T1000 (cell line): ENCODE results near the gene TAC3.
"Not testable (repeated sequence)": the region's sequence is repeated elsewhere in the genome, so short reads cannot be mapped to it uniquely, and the experiment has no call there.

Experiments
- DNase-seq: peaks from one replicate; lab custom pipeline; 2025; ENCODE audit warnings: mixed read lengths; lab: John Stamatoyannopoulos, UW

TAC3 gene

DNA sequence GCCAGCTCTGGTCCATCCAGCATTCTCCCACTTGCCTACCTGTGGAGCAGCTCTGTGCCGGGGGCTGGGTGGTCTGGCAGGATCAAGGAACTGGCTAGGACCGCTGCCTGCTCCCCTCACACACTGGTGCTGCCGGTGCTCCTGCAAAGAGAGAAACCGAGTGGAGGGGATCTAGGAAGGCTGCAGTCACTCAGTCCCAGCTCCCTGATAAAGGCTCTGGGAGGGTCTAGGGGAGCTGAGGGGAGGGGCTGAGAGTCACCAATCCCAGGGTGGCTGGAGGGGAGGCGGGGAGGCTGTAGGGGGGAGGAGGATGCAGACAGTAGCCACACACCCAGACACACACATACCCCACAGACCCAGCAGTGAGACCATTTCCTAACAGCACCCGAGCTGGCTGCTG, at the start of gene TAC3:
TSS of gene TAC3 (minus strand) at position 182 of the 400 bp plus-strand sequence. CDS start 732 bp downstream, outside the sequence.
- DNase-seq, result no peak

DNA sequence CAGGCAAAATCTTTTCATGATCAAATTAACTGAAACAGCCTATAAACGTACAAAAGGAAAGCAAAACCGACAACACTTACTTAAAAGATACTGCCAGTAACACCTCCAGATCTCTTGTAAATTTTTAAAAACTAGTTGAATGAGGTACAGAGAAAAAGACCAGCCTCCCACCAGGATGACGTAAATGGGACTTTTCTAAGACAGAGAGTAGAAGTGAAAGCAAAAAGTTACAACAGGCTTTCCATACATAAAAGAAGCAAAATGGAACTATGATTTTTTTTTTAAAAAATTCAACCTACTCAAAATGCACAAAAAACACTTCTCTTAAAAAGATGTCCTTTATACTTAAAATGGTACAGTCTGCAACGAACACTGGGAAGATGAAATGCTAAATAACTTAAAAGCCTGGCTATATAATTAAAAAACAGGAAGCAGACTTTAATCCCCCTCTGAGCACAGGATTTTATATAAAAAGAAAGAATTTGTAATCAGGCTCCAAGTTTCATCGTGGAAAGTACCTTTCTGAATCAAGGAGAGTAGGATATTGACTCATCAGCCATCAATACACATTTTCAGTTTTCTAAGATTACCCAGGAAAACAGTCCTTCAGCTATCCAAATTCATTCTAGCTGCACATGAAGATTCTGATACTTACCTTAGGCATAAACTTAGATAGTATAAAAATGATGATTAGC, 47.8 kb upstream of the TAC3 start:
- DNase-seq, result no peak

DNA sequence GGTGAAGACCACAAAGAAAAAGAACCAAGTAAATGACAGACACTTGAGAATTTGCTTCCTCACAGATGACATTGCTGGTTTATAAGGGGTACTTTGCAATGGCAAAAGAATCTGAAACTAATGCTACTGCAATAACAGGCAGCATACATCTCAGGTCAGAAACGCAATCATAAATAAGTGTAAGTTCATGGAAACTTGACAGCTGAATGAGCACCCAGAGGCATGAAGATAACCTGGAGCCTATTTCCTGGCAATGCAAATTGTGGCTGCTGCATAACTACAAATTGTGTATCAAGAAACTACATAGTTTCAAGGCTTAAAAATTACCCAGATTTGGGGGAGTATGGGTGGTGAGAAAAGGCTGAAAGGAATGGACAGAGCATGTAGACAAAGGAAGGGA, 42.1 kb upstream of the TAC3 start:
- DNase-seq, result no peak

DNA sequence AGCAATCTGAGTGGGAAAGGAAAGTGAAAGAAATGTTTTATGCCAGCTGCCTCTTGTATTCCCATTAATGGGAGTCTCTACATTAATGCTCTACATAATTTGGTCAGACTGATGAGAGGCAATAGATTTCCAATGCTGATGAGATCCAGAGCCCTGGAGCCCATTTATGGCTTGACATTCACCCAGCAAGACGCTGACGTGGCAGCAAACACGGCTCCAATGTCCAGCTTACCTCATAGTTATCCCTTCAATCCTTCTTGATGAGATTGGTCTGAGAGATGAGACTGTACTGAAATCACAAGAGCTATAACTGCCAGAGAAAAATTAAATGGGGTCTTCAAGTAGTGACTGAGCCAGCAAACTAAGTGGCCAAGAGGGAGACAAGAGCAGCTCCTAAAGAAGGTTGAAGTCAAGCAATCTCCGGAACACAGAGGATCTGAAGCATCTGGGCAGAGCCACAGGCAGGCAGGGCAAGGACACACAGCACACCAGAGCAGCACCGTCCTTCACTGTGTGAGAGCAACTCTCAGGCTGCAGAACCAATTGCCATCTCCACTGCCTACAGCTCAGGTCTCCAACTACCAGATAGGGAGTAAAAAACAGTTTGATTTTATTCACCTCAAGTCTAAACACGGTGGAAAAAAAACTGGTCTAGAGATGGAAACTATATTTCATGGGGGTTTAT, 40.9 kb upstream of the TAC3 start:
- no peak for DNase-seq

DNA sequence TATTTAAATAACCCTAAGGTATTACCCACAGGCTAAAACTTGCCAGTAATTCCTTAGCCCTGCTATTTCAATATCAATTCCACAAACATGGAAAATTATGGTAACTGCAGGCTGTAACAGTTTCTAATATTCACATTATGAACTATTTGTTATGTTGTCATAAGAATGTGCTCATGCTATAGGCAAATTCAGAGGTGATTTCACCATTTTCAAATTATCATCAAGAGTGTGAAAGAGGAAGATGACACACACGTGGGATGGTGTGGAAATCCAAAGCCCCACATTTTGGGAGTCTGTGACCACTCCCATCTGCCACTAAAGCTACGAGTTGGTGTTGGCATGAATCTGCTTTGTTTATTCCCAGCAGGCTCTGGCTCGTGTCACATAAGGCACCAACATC, 39.5 kb upstream of the TAC3 start:
- no peak for DNase-seq

DNA sequence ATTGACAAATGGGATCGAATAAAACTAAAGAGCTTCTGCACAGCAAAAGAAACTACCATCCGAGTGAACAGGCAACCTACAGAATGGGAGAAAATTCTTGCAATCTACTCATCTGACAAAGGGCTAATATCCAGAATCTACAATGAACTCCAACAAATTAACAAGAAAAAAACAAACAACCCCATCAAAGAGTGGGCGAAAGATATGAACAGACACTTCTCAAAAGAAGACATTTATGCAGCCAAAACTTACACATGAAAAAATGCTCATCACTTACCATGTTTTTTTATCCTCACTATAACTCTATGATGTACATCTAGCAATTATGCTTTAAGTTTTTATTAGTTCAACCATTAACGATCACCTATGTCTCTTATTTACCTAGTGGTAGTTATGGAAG, 37.6 kb upstream of the TAC3 start:
- DNase-seq, result not testable (repeated sequence)

DNA sequence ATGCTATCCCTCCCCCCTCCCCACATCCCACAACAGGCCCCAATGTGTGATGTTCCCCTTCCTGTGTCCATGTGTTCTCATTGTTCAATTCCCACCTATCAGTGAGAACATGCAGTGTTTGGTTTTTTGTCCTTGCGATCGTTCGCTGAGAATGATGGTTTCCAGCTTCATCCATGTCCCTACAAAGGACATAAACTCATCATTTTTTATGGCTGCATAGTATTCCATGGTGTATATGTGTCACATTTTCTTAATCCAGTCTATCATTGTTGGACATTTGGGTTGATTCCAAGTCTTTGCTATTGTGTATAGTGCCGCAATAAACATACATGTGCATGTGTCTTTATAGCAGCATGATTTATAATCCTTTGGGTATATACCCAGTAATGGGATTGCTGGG, 36.8 kb upstream of the TAC3 start:
- not testable (repeated sequence) for DNase-seq

DNA sequence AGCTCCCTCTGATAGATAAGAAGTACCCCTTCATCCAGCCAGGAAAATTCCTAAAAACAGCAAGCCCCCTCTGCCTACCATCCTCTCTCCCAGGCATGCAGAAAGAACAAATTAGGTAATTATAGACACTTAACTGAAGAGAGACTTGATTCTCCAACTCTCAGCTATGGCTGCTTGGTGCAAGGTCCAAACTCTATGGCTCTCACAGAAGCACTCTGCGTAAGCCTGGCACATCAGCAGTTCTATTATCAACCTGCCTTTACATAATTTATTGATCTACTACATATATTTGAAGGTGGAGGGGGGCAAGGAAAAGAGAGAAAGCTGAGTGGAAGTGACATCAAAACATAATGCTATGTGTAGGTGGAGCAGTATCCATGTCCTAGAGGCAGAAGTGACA, 34.7 kb upstream of the TAC3 start:
- no peak for DNase-seq

DNA sequence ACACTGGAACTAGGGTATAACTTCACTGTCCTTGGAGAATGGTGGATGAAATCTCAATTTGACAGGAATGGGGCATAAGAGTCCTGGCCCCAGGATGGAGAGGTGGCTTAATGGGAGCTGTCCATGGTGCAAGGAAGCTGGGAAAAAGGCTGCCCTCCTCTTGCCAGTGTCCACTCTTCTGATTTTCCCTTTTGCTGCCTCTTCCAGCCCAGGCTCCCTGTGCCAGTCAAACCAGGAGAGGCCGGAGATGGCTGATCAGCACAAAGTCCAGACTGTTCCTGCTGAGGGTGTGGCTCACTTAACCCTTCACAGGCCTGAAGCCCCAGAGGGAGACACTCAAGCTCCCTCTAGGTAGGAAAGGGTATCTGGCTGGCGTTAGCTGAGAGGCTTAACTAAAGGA, 33.6 kb upstream of the TAC3 start, which contains the start of gene MYO1A:
TSS of gene MYO1A (minus strand) at position 240 of the 400 bp plus-strand sequence. CDS start 1,806 bp downstream, outside the sequence.
- peak; percentile 15 for DNase-seq

DNA sequence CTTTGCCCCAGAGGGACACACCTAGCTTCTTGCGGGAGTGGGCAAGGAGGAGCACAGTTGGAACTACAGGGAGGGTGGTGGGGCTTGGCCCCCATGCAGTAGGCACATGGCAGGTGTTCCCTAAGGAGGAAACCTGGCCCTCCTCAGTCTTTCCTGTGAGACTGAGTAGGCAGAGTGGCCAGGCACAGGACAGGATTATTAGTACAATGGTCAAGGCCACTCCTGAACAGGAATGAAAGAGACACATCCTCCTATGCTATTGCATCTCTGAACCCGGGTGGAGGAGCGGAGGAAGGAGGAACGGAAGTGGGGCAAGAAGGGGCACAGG, 32.8 kb upstream of the TAC3 start:
- no peak for DNase-seq

DNA sequence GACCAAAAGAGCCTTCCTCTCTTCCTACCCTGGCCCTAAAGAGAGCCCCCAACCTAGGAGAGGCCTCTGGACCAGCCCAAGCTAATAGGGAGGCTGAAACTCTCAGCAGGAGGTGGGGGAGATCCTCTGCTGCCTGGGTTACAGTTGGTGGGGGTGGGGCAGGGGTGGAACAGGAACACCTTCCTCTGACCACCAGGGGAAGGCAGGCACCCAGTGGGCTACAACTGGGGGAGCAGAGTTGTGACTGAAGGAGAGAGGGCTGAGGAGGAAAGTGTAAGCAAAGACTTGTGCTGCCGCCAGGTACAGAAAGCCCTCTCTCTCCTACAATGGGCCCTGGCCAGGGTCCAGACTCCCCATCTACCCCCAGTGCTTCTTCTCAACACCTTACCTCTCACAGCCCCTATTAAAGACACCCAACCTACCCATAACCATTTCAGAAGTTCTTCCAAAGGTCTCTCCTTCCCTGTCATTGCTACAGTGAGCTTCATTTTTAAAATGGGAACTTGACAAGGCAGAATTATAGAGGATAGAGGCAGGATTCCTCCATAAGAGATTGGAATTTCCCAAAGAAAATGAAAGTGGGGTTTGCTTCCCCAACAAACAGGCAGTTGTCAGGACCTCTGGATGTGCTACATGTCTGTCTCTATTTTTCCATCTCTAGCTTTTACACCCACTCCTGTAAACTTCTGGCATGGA, 32.2 kb upstream of the TAC3 start:
- no peak for DNase-seq

DNA sequence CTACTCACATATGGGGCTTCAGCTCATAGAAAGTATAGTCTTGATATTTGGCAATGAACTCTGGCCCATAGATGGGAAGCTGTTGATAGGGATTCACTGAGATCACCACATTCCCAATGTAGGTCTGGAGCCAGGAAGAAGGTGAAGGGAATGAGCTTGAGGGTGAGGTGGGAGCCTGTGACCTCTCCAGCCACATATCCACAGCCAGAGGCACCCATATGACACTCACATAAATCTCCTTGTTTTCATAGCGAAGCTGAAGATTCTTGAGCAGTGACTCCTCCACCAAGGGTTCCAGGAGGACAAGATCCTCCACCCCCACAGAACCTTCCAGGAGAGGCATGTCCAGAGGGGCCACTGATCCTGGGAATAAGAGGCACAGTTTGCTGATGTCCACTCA, 31.7 kb upstream of the TAC3 start:
- DNase-seq, result no peak

DNA sequence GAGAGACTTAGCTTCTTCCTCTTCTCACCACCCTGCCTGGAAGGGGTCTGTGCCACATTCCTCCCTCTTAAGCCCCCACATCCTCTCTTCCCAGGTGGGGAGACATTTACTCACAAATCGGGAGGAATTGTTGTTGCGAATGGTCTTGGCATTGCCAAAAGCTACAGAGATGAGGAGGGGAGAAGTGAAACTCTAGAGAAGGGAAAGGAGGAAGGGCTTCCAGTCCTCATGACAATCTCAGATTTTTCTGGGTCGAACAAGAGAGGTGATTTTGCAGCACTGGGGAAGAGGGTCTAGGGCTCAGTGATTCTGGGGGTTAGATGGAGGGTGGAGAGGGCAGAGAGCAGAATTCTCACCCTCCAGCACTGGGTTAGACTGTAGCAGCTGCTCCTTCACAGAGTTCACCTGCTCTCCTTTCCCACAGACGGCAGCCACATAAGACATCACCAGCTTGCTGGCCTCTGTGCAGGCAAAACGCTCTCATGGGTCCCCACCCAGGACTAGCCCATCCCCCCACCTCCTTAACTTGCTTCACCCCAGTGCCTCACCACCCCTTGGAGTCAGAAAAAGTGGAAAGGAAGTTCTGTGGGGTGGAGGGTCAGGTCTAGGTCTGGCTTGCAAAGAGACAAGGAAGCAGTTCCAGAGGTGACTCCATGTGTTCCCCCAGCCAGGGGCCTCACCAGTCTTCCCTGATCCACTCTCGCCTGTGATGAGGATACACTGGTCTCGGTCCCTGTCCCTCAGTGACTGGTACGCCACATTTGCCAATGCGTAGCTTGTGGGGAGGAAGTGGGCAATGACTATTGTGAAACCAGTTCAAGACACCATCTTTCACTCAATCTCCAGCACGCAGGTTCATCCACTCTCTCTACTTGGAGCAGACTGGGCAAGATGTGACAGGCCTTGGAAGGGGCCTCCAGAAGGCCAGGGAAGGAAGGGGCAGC, 30.9 kb upstream of the TAC3 start:
- no peak for DNase-seq

DNA sequence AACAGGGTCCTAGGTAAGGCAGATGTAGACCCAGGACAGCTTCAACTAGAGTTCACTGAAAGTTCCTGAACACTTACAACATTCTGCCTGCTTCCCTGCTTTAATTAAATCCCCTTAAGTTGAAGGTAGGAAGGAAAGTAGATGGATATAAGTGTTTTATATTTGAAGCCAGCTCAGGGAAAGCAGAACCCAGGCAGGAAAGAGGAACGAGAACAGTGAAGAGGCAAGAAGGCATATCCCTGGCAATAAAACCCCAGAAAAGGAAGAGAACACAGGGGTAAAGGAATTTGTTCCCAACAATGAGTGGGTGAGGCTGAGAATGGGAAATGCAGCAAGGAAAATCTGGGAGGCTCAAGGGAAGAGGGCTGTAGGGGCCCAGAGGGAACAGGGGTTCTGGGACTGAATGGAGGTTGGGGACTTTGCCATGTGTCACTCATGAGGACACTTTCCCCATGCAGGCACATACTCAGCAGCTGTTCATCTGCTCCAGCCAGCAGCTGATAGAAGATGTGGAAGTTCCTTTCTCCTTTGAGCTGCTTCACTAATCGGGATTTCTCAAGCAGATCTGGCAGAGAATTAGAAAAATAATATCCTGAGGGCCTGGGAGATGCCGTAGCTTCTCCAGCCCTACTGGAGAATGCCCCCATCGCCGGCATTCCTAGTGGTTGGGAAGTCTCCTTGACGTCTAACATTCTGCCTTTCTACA, 29.9 kb upstream of the TAC3 start:
- no peak for DNase-seq

DNA sequence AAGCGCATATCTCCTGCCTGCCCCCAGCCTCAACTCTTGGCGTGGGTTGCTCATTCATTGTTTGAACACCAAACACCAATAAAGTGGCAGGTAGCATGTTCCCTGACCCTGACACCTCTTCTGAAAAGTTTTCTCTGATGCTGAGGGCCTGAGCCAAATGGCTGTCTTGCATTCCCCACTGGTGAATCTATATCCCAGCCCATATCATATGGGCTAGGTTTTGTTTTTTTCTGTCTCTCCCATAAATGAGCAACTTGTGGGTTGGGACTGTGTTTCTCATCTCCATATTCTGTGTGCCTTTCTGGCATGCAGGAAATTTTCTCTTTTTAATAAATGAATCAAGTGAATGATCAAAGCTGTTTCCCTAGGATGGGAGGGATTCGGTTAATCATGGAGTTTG, 28.6 kb upstream of the TAC3 start:
- DNase-seq, result no peak

DNA sequence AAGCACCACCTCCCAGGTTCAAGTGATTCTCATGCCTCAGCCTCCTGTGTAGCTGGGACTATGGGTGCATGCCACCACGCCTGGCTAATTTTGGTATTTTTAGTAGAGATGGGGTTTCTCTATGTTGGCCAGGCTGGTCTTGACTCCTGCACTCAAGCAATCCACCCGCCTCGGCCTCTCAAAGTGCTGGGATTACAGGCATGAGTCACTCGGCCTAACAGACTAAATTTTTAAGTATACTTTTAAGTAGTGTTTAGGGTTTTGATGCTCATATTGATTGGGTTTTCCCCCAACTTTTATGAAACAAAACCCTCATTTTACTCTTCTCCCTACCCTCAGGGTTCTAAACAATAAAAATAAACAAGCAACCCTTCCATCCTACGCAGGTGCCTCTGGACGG, 28.1 kb upstream of the TAC3 start:
- no peak for DNase-seq

DNA sequence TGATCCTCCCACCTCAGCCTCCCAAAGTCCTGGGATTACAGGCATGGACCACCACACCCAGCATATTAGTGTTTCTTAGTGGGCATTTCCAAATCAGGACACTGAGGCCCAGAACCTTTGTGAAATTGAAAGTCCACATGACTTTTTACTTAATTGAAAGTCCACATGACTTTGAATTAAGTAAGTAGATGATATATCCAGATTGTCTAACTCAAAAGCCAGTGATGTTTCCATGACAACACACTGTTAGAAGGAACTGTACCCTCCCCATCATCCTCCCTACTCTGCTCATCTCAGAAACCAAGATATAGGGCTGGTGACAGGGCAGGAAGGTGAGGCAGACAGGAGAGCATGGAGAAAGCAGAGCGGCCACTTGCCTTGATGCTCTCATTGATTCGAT, 26.4 kb upstream of the TAC3 start:
- no peak for DNase-seq

DNA sequence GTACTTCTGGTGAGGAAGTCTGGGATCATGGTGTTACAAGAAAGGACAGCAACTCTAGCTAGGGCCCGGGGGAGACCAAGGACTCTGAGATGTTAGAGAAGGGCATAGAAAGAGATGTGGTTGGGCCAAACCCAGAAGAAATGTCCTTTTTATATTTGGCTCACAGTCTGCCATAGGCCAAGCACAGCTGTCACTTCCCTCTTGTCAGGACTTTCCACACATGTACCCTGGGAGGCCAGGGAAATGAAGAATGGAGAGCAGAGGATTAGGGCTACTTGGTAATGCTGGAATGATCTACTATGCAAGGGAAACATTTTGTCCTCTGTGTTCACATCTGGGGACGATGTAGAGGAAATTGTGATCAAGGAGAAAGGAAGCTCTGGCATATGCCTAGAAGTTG, 24.4 kb upstream of the TAC3 start:
- DNase-seq, result no peak

DNA sequence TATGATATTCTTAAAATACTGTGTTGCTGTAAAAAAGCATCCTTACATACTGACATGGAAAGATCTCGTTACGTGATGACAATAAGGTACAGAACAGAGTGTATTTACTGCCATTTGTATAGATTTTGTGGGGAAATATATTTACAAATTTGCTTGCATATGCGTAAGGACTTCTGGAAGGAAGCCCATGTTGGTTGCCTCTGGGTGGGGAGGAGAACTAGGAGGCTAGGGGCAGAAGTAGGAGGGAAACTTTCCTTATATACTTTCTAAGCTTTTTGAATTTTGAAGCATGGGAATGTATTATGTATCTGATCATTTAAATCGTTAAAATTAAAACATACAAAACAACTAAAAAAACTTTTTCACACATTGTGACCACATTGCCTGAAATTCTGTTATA, 23.9 kb upstream of the TAC3 start:
- DNase-seq, result no peak

DNA sequence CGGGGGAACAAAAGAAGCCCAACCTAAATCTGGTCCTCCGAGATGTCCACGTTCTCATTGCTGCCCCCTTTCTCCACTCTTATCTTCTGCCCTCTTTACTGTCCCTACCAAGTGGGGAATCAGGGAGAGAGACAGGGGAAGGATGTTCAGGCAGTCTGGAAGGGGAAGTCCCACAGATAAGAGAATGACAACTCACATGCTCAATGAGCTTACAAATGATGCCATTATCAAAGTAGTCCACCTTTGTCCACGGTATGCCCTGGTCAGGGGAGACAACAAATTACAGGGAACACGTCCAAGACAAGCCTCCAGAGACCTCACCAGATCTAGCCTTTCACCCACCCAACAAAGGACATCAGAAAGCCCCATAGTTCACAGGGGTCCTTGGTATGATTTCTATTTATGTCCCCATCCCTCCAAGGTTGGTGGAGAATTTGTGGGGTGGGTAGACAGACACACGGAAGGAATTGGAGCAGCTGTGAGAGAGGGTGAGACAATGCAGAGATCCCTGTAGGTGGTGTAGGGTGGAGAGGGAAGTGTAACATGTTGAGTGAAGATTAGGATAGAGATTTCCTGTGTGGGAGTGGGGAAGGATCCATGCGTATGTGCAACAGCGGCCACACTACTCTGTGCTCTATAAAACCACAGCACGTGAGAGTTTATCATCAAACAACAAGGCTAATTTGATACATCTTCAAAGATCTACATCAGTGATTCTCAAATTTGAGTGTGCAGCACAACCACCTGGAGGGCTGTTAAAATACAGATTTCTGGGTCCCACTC, 22.9 kb upstream of the TAC3 start:
- DNase-seq, result no peak

DNA sequence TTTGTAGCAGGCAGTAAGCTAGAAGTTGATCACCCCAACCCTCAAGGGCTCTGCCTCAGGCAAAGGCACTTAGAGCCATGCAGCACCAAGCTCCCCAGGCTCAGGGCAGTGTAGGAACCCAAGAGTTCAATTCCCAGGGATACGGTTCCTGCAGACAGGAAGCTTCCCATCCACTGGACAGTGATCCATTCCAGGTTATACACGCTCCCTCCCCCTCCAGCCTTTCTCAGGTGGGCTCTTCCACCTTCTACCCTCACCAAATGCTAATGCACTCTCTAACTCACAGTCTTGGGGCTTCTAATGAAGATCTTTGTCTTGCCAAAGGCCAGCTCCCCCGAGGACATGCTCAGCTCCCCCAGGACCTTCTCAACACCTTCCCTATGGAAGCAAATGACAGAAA, 20.9 kb upstream of the TAC3 start:
- no peak for DNase-seq
